SK-N-MC (cell line): ENCODE measurements around the gene CTH.
"Not testable (repeated sequence)": the region's sequence is repeated elsewhere in the genome, so short reads cannot be mapped to it uniquely, and the experiment has no call there.

Experiments
- DNase-seq: peaks from one replicate; pipeline ENCODE4 v3.0.0-alpha.2; 2011; ENCODE audit warnings: low read depth, low spot score
- H3K27ac ChIP-seq: fragments of 200-600 bp; sonication (generic); 2 replicates; pipeline ENCODE4 v1.5.1; 2016; ENCODE audit warnings: mixed run types
- H3K36me3 ChIP-seq: fragments of 200-600 bp; sonication (generic); 2 replicates; pipeline ENCODE4 v1.6.1; 2017; ENCODE audit warnings: antibody characterized with exemption, low read length, mixed read lengths; ENCODE audit not compliant: insufficient read depth
- H3K4me3 ChIP-seq: fragments of 200-600 bp; sonication (generic); 2 replicates; pipeline ENCODE4 v1.5.1; 2016
- H3K9ac ChIP-seq: fragments of 200-600 bp; sonication (generic); 2 replicates; pipeline ENCODE4 v1.8.0; 2017; ENCODE audit warnings: mixed run types, mixed read lengths; ENCODE audit not compliant: insufficient read length
- H3K9me3 ChIP-seq: fragments of 200-600 bp; sonication (generic); 2 replicates; pipeline ENCODE4 v1.6.1; 2017; ENCODE audit warnings: low read depth, mild to moderate bottlenecking, antibody characterized with exemption, low read length, moderate library complexity, mixed read lengths
- EZH2 ChIP-seq: fragments of 200-600 bp; sonication (generic); IDR thresholded peaks from one replicate; pipeline ENCODE4 v1.6.1; 2017; ENCODE audit warnings: antibody characterized with exemption
- FOXP2 ChIP-seq: optimal IDR thresholded peaks from 2 replicates; pipeline ENCODE3; 2011; ENCODE audit warnings: mild to moderate bottlenecking, moderate library complexity; ENCODE audit not compliant: insufficient read depth; ENCODE audit errors: extremely low read length, control extremely low read depth
- POLR2AphosphoS5 ChIP-seq: IDR thresholded peaks from 2 replicates; pipeline ENCODE4 v1.6.1; 2012; ENCODE audit warnings: mild to moderate bottlenecking, low read depth, low read length, borderline replicate concordance

Gene CTH

GRCh38 chr1:70397013-70397412 lies 14.1 kb upstream of the CTH start:
- no peaks in the 10 kb centered on the region for H3K9me3 ChIP-seq
- no peak overlapping the region for H3K27ac ChIP-seq
- TF ChIP-seq FOXP2 (no peak), EZH2 (no peak), POLR2AphosphoS5 (no peak)
- H3K4me3 ChIP-seq, result no peak overlapping the region
- DNase-seq, result no peak
- H3K9ac ChIP-seq, result no peak overlapping the region
- no peaks in the 10 kb centered on the region for H3K36me3 ChIP-seq

GRCh38 chr1:70400335-70400734 lies 10.7 kb upstream of the CTH start:
- H3K36me3 ChIP-seq, result no peaks in the 10 kb centered on the region
- TF ChIP-seq EZH2 (no peak), POLR2AphosphoS5 (no peak), FOXP2 (no peak)
- no peak overlapping the region for H3K4me3 ChIP-seq
- DNase-seq, result no peak
- no peak overlapping the region for H3K9ac ChIP-seq
- H3K9me3 ChIP-seq, result no peaks in the 10 kb centered on the region
- no peak overlapping the region for H3K27ac ChIP-seq

- TF ChIP-seq EZH2 (no peak), FOXP2 (no peak)
- DNase-seq, result no peak
- no peak overlapping the region for H3K9ac ChIP-seq
These were observed 9.1 kb upstream of the CTH start for GRCh38 chr1:70401974-70402373.

GRCh38 chr1:70403759-70404158 lies 7.3 kb upstream of the CTH start:
- H3K4me3 ChIP-seq, result no peak overlapping the region
- no peak overlapping the region for H3K27ac ChIP-seq
- no peak for DNase-seq
- no peak for TF ChIP-seq FOXP2
- TF ChIP-seq EZH2, result no peak
- no peak overlapping the region for H3K9ac ChIP-seq
- no peaks in the 10 kb centered on the region for H3K9me3 ChIP-seq
- H3K36me3 ChIP-seq, result no peaks in the 10 kb centered on the region

More at GRCh38 chr1:70401974-70402373, 9.1 kb upstream of the CTH start:
- no peak overlapping the region for H3K27ac ChIP-seq
- no peaks in the 10 kb centered on the region for H3K9me3 ChIP-seq
- no peak overlapping the region for H3K4me3 ChIP-seq
- no peaks in the 10 kb centered on the region for H3K36me3 ChIP-seq

DNA sequence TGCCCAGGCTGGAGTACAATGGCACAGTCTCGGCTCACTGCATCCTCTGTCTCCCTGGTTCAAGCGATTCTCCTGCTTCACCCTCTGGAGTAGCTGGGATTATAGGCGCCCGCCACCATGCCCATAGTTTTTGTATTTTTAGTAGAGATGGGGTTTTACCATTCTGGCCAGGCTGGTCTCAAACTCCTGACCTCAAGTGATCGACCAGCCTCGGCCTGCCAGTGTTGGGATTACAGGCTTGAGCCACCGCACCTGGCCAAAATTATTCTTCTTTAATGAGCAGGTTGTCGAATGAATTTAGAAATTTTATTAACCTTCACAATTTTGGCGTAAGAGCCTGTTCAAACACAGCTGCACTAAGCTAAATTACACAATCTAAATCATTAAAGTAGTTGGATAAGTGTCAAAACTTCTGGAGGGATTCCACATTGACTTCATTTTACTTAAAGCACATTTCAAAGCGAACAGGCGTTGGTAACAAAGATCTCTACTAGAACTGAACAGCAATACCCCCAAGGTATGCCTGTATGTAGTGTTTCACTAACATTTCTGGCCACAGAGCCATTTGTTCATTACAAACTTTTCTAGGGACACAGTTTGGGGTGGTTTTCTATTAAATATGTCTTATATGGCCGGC lies 5.2 kb upstream of the CTH start:
- Histone ChIP-seq H3K36me3 (no peaks in the 10 kb centered on the region), H3K9me3 (no peaks in the 10 kb centered on the region), H3K4me3 (no peak overlapping the region), H3K27ac (no peak overlapping the region), H3K9ac (no peak overlapping the region)
- no peak for DNase-seq
- no peak for TF ChIP-seq FOXP2
- TF ChIP-seq EZH2, result no peak
- TF ChIP-seq POLR2AphosphoS5, result no peak

DNA sequence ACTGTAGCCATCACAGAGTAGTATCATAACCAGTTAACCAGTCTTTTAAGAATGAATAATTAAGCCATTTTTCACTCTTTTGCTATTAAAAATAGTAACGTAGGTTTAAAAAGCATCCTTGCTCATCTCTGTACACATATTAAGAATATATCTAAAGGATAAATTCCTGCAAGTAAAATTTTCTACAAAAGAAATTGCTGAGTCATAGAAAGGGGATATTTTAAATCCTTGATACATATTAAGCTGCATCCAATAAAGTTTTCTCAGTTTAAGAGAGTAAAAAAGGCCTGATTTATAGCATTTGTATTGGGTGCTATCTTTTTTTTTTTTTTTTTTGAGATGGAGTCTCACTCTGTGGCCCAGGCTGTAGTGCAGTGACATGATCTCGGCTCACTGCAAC lies 1.9 kb upstream of the CTH start:
- no peak for DNase-seq
- no peaks in the 10 kb centered on the region for H3K9me3 ChIP-seq
- no peaks in the 10 kb centered on the region for H3K36me3 ChIP-seq
- TF ChIP-seq POLR2AphosphoS5, result no peak
- TF ChIP-seq EZH2, result no peak
- no peak overlapping the region for H3K4me3 ChIP-seq
- H3K9ac ChIP-seq, result no peak overlapping the region
- H3K27ac ChIP-seq, result no peak overlapping the region

GRCh38 chr1:70411360-70411844 lies 334 bp downstream of the CTH start:
- Histone ChIP-seq H3K9me3 (no peaks in the 10 kb centered on the region), H3K4me3 (peak overlapping the region; percentile 94), H3K9ac (peak overlapping the region; percentile 87), H3K27ac (0 out of 2 replicates have a peak overlapping the region, but pooled peaks have one; percentile 8), H3K36me3 (peaks cover 6% of the 10 kb centered on the region; the same call in 1 of the 2 replicates)
- no peak for DNase-seq
- TF ChIP-seq POLR2AphosphoS5 (no peak), EZH2 (no peak), FOXP2 (no peak)

DNA sequence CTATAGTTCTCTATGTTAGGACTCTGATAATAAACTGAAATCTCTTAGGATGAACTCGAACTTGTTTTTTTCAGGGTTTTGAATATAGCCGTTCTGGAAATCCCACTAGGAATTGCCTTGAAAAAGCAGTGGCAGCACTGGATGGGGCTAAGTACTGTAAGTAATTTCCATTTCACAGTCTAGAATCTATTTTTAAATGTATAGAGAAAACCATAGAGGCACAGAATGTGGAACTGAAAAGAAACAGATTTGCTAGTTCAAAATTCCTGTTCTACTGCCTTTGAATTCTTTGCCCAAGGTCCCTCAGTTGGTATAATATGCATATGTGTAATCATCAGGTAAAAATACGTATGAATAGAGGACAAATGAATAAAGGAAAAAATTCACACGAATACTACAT lies 4.8 kb downstream of the CTH start:
- Histone ChIP-seq H3K9me3 (no peaks in the 10 kb centered on the region), H3K27ac (no peak overlapping the region), H3K4me3 (no peak overlapping the region), H3K36me3 (peaks cover 19% of the 10 kb centered on the region), H3K9ac (no peak overlapping the region)
- DNase-seq, result no peak
- TF ChIP-seq POLR2AphosphoS5, result no peak
- TF ChIP-seq FOXP2, result no peak
- TF ChIP-seq EZH2, result no peak

- not testable (repeated sequence) for H3K9me3 ChIP-seq, H3K9ac ChIP-seq, DNase-seq, H3K4me3 ChIP-seq, H3K27ac ChIP-seq
- peaks cover 30% of the 10 kb centered on the region for H3K36me3 ChIP-seq
These were observed 8.1 kb downstream of the CTH start for GRCh38 chr1:70418973-70419734.
